Endometrial microvascular endothelial cells (primary cell): ENCODE measurements around the gene SLC22A31. TPM values are rescaled to one million over a fixed set of nuclear protein-coding genes. Genes with fewer than 3 reads are reported as not detected.
"Not testable (repeated sequence)": the region's sequence is repeated elsewhere in the genome, so short reads cannot be mapped to it uniquely, and the experiment has no call there.

Source experiments
- in situ Hi-C: cut with HindIII; loops from 2 replicates; pipeline ENCODE4 v1.10.0; 2017; ENCODE audit warnings: low sequenced_read_pairs, low pct_unique_long_range_greater_than_20kb; ENCODE audit errors: inconsistent ontology term
- total RNA-seq: library from RNA; depleted of rRNA; stranded (reverse); fragments of >200 nt; gene quantifications from one replicate; pipeline ENCODE4 v1.2.3, GENCODE V29; 2015; ENCODE audit errors: inconsistent ontology term

The SLC22A31 gene
- not detected for total RNA-seq

DNA sequence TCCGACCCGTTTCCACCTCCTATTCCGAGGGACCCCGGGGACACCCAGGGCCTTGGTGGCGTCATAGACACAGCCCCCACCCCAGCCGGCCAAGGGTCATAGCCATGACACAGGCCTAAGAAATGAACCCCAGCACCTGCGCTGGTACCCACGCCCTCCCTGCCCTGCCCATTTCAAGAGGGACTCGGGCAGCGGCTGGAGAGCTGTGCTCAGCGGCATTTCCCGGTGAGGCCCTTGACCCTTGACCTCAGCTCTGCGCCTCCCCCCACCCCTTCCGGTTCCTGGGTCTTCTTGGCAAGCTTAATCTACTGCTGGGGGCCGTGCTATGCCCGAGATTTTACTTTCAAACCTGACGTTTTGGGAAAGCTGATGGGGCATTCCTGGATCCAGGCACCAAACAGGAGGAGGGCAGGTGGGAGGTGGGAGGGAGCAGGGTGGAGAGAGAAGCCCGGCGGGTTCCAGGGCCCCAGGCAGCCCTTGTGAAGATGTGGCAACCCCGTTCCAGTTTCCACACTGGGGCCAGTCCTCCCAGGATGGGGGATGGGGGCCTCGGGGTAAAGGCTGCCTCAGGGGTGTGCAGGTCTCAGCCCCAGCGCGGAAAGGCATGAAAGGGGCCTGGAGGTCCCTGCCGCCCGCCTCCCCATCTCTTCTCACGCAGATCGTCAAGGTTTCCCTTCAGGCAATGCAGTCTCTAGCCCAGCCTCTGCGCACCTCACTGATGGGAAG is at the start of gene SLC22A31:
Gene SLC22A31, minus strand, starts transcription at position 414 of the 726 bp plus-strand sequence. Its CDS starts 36 bp downstream, at position 378.
- in situ Hi-C loops: no loop called here

DNA sequence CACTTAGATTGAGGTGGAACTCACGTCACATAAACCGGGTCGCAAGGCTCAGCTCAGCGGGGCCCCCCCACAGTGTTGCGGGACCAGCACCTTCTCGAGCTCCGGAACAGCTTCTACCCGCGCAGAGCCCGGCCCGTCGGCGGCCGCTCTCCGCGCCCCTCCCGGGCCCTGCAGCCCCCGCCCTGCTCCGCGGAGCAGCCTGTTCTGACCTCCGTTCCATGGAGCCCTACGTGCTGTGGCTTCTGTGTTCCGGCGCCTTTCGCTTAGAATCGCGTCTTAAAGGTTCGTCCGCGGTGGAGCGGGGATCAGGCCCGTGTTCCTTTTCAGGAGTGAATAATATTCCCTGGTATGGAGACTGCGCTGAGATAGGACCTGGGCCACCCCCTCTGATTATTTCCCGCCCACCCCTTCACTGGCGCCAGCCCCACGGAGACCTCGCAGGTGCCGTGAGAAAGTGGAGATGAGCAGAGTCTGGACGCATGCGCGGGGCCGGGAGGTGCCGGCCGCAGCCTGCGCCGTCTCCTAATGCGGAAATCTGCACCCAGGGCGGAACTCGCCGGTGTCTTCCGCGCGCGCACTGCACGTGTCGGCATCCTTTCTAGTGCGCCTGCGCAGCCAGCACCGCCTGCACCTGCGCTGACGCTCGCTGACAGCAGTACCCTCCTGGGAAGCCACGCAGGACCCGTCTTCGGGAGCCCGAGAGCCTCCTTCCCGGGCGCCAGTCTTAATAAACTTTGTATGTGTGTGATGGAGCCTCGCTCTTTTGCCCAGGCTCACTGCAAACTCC is 48.1 kb upstream of the SLC22A31 start:
- in situ Hi-C loops: no loop called here

DNA sequence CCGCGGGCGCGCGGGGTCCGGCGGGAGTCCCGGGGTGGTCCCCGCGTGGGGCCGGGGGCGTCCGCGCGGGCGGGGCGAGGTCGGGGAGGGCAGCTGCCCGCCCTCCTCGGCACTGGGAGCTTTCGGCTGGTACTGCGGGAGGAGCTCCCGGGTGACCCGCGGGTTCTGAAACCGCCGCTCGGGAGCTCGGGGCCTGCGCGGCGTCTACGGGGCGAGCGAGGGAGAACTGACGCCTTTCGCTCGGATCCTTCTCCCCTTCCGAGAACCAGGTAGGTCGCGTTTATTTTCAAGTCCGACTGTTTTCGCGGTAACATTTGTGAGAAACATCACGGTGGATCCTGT is 47.4 kb upstream of the SLC22A31 start:
- in situ Hi-C loops: not testable (repeated sequence)

DNA sequence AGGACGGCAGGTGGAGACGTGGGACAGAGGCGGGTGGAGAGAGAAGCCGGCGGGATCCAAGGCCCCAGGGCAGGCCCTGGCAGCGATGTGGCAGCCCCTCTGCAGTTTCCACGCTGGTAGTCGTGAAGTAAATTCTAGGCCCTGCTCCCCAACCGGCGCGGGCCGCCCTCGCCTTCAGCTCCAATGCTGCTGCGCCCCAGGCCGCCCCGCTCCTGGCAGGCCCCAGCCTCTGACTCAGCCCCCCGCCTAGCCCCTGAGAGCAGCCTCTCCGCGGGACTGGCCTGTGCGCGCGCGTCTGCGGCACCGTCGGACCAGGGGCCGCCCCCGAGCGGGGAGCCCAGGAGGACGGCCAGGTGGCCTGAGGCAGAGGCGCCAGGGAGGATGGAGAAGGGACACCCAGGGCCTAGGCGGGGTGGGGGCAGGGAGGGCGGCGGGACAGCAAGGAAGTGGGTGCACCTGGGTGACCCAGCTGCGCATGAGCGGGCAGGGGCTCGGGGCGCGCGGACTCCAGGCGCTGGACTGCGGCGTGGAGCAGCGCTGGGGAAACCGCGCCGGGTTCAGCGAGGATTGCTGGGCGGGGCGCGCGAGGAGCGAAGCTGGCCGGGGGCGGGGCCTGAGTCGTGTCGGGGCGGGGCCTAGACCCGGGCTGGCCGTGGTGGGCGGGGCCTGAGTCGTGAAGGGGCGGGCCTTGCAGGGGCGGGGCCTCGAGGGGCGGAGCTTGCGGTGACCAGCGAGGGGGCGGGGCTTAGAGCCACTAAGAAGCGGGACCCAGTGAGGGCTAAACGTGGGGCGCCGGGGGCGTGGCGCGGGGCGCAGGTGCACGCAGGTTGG is 46.8 kb upstream of the SLC22A31 start:
- in situ Hi-C loops: no loop called here

DNA sequence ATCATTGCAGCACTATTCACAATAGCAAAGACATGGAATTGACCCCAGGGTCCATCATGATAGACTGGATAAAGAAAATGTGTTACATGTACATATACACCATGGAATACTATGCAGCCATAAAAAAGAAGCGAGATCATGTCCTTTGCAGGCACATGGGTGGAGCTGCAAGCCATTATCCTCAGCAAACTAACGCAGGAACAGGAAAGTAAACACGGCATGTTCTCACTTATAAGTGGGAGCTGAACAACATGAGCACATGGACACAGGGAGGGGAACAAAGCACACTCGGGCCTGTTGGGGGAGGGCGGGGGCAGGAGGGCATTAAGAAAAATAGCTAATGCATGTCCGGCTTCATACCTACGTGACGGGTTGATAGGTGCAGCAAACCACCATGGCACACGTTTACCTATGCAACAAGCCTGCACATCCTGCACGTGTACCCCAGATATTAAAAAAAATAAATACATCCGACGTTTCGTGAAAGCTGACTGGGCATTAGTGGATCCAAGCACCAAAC is 46.1 kb upstream of the SLC22A31 start:
- in situ Hi-C loops: no loop called here

DNA sequence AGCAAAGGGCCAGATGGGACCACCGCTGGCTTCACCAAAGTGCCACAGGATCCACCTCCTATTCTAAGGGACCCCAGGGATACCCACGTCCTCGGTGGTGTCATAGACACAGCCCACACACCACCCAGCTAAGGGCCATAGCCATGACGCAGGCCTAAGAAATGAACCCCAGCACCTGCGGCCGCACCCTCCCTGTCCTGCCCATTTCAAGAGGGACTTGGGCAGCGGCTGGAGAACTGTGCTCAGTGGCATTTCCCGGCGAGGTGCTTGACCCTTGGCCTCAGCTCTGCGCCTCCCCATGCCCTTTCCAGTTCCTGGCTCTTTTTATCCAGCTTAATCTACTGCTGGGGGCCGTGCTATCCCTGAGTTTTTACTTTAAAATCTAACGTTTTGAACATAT is 44.4 kb upstream of the SLC22A31 start:
- in situ Hi-C loops: no loop called here

DNA sequence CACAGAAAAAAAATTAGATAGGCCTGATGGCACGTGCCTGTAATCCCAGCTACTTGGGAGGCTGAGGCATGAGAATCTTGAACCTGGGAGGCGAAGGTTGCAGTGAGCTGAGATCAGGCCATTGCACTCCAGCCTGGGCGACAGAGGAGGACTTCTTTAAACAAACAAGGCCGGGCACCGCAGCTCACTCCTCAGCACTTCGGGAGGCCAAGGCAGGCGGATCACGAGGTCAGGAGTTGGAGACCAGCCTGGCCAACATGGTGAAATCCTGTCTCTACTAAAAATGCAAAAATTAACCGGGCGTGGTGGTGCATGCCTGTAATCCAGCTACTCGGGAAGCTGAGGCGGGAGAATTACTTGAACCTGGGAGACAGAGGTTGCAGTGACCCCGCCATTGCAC is 43.9 kb upstream of the SLC22A31 start:
- in situ Hi-C loops: not testable (repeated sequence)

DNA sequence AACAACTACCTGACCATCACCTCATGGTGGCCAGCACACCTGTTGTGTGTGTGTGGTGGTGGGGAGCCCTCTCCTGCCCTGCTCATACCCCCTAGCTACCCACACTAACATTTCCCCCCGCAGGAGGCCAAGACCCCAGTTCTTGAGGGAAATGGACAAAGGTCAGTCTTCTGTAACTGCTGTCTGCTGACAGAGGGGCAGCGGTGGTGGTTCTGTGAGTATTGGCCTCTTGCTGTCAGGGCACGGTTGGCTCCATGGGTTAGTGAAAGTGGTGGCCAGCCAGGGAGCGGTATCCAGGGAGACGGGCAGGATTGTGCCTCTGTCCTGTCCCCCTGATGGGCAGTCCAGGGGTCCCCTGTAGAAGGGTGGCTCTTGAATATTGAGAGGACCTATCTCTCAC is 43.3 kb upstream of the SLC22A31 start:
- in situ Hi-C loops: no loop called here

DNA sequence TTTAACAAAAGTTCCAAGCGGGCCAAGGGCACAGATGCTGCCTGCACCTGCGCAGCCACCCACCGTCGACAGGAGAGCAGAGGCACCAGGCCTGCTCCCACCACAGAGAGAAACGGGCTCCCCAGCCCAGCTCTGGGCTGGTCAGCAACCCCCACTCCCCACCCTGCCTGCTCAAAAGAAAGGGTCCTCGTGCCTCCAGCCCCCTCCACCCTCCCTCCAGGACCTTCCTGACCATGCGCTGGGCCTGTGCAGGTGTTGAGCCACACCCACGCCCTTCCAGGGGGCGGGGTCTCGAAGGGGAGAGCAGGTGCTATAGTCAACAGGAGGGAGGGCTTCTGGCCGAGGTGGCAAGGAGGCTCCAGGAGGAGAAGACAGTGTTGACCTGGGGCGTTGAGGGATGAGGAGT is 42.5 kb upstream of the SLC22A31 start:
- in situ Hi-C loops: no loop called here

DNA sequence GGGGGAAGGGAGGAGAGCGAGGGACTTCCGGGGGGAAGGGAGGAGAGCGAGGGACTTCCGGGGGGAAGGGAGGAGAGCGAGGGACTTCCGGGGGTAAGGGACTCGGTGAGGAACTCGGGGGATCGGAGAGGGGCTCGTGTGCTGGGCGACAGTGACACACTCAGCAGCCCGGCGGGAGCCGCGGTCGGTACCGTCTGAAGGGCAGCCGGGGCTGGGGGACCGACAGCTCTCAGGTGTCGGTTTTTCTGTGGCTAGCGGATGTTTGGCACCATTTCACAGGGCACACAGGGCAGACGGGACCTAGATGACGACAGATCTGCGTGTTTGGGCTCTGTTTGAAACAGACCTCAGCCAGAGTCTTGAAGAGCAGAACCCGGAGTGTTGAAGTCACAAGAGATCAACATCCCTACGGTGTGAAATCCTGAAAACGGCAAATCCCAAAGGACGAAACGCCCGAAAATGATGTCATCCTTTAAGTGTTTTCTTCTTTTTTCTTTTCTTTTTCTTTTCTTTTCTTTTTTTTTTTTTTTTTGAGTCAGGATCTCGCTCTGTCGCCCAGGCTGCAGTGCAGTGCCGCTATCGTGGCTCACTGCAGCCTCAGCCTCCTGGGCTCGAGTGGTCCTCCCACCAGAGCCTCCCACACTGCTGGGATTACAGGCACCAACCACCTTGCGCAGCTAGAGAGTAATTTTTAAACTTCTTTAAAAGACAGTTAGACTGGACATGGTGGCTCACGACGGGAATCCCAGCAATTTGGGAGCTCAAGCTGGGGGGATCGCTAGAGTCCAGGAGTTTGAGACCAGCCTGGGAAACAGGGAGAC is 41.1 kb upstream of the SLC22A31 start:
- in situ Hi-C loops: no loop called here

DNA sequence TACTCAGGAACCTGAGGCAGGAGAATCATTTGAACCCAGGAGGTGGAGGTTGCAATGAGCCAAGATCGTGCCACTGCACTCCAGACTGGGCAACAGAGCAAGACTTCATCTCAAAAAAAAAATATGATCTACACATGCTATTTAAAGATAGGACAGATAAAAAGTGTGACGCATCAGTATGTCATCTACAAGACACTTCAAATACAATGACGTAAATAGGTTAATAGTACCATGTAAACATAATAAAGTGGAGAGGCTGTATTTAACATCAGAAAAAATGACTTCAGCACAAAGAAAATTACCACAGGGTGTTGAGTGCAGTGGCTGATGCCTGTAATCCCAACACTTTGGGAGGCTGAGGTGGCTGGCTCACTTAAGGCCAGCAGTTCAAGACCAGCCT is 37.4 kb upstream of the SLC22A31 start:
- in situ Hi-C loops: no loop called here

DNA sequence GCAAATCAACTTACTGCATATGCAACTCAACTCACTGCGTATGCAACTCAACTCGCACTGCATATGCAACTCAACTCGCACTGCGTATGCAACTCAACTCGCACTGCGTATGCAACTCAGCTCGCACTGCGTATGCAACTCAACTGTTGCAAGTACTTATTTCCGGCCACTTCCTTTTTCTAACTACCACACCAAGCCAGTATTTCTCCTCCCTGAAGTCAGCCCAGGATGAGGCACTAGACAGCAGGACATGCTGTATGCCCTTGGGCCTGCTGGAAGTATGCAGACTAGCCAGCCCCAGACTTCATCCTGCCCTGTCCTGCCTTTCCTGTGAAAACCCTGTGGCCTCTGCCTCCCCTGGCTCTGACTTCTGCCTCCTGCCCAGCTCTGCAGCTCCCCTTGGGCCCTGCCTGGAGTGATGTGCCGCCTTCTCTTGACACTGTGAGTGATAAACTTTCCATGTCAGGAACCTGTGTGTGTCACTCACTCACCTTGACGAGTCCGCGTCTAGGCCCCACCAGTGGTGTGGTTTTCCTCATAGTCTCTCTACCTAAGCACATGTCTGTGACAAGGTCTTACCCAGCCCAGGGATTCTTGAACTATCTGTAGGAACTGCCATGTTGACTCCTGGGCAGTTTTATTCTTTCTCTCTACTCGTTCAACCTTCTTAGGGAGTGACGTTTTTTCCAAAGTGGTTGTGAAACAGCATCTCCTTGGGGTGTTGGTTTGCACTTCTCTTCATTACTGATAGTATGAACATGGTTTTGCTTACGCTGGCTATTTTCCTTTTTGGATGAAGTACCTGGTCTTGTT is 33.5 kb upstream of the SLC22A31 start:
- in situ Hi-C loops: no loop called here

DNA sequence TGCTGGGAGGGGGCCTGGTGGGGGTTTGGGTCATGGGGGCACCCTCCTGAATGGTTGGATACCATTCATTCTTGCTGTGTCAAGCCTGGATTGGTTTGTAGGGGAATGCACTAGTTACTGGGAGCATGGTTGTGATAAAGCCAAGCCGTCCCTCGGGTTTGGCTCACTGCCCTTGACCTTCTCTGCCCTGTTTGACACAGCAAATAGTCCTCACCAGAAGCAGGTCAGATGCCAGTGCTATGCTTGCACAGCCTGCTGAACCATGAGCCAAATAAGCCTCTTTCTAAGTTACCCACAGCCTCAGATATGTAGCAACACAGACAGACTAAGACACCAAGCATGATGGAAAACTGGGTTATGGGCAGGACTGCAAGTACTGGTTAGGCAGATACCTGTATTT is 31.8 kb upstream of the SLC22A31 start:
- in situ Hi-C loops: no loop called here

DNA sequence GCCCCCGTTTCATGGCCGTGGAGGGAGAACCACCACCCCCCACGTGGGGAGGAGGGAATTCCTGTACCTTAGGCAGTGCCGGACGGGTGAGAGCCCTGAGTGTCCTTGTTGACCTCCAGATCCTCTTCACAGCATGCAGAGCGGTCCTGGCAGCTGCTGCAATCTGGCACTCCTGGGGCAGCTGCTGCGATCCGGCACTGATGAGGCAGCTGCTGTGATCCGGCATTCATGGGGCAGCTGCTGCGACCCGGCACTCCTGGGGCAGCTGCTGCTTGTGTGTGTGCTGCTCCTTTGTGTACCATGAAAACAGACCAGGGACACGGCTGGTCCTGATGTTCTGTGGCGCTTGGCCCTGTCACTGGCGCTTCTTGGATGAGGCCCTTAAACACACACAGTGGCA is 29.9 kb upstream of the SLC22A31 start:
- in situ Hi-C loops: no loop called here

DNA sequence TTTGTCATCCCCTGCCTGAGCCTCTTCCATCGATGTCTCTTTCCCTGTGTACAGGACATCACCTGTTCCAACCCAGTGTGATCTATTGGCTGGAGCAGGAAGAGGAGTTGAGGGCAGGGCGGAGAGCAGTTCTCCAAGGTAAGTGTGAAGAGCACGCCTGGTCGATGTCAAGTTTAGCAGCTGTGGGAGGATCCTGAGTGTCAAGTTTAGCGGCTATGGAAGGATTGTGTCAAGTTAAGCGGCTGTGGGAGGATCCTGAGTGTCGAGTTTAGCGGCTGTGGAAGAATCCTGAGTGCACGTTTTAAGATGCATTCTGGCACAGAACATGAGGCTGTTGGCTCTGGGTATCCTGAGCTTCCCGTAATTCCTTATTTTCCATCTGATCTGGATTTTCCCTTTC is 24.3 kb upstream of the SLC22A31 start:
- in situ Hi-C loops: no loop called here

DNA sequence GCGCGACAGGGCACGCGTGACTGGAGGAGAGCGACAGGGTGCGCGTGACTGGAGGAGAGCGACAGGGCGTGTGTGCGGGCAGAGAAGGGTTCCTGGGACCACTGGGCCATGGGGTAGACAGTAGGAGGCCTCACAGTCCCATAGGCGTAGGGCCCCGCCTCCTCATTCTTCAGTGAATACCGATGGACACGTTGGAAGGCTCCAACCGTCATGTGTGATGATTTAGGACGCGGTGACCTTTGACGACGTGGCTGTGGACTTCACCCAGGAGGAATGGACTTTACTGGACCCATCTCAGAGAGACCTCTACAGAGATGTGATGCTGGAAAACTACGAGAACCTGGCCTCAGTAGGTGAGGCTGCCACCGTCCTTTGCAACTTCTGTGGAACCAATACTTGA is 22.6 kb upstream of the SLC22A31 start:
- in situ Hi-C loops: no loop called here

DNA sequence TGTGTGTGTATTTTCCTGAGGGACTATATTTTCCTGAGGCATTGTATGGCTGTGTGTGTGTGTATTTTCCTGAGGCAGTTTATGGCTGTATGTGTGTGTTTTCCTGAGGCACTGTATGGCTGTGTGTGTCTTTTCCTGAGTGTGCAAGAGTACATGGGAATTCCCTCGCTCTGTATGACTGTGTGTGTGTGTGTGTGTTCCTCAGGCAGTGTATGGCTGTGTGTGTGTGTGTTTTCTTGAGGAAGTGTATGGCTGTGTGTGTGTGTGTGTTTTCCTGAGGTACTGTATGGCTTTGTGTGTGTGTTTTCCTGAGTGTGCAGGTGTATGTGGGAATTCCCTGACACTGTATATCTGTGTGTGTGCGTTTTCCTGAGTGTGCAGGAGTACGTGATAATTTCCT is 21.3 kb upstream of the SLC22A31 start:
- in situ Hi-C loops: no loop called here

DNA sequence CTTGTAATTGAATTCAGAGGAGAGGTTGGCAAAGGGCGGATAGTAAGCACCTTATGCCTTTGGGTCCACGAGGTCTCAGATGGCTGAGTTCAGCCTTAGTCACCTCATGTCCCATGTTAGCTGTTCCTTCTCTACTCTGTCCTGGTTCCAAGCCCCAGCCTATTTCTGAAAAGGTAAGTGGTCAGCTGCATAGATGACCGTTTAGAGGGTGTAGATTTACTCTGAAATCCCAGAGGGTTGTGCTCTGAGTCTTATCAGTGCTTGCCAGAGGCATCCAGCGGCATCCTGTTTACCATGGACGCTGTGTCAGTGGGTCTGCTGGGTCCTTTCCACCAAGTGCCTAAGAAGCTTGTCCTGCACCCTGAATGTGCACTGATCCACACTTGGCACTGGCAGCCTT is 19.0 kb upstream of the SLC22A31 start:
- in situ Hi-C loops: no loop called here
